ENCODE measurements around the gene SCAF11. TPM values are rescaled to one million over a fixed set of nuclear protein-coding genes. Genes with fewer than 3 reads are reported as not detected.
A peak's percentile ranks its signal among the peaks of the same experiment; 100 is the strongest.
"Not testable (repeated sequence)": the region's sequence is repeated elsewhere in the genome, so short reads cannot be mapped to it uniquely, and the experiment has no call there.

SCAF11 gene, protein sequence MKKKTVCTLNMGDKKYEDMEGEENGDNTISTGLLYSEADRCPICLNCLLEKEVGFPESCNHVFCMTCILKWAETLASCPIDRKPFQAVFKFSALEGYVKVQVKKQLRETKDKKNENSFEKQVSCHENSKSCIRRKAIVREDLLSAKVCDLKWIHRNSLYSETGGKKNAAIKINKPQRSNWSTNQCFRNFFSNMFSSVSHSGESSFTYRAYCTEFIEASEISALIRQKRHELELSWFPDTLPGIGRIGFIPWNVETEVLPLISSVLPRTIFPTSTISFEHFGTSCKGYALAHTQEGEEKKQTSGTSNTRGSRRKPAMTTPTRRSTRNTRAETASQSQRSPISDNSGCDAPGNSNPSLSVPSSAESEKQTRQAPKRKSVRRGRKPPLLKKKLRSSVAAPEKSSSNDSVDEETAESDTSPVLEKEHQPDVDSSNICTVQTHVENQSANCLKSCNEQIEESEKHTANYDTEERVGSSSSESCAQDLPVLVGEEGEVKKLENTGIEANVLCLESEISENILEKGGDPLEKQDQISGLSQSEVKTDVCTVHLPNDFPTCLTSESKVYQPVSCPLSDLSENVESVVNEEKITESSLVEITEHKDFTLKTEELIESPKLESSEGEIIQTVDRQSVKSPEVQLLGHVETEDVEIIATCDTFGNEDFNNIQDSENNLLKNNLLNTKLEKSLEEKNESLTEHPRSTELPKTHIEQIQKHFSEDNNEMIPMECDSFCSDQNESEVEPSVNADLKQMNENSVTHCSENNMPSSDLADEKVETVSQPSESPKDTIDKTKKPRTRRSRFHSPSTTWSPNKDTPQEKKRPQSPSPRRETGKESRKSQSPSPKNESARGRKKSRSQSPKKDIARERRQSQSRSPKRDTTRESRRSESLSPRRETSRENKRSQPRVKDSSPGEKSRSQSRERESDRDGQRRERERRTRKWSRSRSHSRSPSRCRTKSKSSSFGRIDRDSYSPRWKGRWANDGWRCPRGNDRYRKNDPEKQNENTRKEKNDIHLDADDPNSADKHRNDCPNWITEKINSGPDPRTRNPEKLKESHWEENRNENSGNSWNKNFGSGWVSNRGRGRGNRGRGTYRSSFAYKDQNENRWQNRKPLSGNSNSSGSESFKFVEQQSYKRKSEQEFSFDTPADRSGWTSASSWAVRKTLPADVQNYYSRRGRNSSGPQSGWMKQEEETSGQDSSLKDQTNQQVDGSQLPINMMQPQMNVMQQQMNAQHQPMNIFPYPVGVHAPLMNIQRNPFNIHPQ (N-terminal part only)
- total RNA-seq (81.5 and 129 TPM in 2 replicates), polyA plus RNA-seq (57.3 and 83.4 TPM in 2 replicates)

DNA sequence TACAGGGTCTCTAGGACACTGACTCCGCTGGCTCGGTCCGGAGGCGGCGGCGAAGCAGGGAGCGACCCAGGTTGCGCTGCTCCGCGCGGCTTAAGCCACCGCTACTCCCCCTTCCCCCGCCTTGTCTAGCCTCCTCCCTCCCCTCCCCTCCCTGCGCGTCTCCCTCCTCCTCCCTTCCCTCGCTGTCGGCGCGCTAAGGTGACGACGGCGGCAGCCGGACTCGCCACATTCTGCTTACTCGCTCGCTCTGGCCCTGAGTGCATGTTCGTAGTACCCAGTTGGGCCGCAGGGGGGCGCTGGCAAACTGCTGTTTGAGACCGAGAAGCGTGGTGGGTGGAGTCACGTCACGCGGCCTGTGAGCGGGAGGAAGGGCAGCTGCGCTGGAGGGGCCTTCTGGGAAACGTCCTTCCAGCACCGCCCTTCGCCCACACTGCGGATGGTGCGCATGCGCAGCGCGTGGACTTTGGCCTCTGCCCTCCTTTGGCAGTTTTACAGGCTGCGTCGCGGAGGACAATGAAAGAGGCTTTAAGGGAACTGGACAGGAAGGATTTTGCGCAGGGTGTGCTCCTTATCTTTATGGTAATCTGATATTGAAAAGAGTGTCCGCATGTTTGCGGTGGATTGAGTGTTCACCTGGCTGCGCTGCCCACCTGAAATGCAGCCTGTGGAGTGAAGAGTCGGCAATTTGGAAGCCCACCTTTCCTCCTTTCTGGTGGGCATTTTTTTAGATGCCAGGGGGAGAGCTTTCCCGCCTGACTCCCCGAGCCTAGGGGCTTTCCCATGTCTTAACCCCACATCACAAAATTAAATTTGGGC lies at the start of gene SCAF11:
Gene SCAF11, minus strand, starts transcription at position 107 of the 816 bp plus-strand sequence. CDS start 26,407 bp downstream, outside the sequence.
- Histone ChIP-seq H3K27ac (peak within 1 kb of the TSS; percentile 98), H3K36me3 (no peaks in the 10 kb centered on the region), H3K27me3 (no peaks in the 10 kb centered on the region), H3K4me1 (ENCODE audit: low read depth) (peaks cover 32% of the 10 kb centered on the region), H3K4me3 (peak within 1 kb of the TSS; percentile 75), H3K9me3 (ENCODE audit: low read depth) (no peaks in the 10 kb centered on the region)
- TF ChIP-seq, protein P1, sequence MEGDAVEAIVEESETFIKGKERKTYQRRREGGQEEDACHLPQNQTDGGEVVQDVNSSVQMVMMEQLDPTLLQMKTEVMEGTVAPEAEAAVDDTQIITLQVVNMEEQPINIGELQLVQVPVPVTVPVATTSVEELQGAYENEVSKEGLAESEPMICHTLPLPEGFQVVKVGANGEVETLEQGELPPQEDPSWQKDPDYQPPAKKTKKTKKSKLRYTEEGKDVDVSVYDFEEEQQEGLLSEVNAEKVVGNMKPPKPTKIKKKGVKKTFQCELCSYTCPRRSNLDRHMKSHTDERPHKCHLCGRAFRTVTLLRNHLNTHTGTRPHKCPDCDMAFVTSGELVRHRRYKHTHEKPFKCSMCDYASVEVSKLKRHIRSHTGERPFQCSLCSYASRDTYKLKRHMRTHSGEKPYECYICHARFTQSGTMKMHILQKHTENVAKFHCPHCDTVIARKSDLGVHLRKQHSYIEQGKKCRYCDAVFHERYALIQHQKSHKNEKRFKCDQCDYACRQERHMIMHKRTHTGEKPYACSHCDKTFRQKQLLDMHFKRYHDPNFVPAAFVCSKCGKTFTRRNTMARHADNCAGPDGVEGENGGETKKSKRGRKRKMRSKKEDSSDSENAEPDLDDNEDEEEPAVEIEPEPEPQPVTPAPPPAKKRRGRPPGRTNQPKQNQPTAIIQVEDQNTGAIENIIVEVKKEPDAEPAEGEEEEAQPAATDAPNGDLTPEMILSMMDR (IDR thresholded peaks at IDR 0.05; ENCODE audit: low read depth, low read length): peak; percentile 93
- peak; percentile 98 to 100 for DNase-seq (ENCODE audit: low read depth in 1 of 2, low spot score in 1 of 2)

DNA sequence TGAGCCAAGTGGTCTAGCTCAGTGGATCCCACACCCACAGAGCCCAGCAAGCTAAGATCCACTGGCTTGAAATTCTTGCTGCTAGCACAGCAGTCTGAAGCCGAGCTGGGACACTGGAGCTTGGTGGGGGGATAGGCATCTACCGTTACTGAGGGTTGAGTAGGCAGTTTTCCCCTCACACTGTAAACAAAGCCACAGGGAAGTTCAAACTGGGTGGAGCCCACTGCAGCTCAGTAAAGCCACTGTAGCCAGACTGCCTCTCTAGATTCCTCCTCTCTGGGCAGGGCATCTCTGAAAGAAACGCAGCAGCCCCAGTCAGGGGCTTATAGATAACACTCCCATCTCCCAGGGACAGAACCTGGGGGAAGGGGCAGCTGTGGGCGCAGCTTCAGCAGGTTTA lies 46.7 kb upstream of the SCAF11 start:
- not testable (repeated sequence) for H3K4me3 ChIP-seq; H3K27me3 ChIP-seq; H3K4me1 ChIP-seq (ENCODE audit: low read depth); DNase-seq (ENCODE audit: low read depth in 1 of 2, low spot score in 1 of 2); H3K36me3 ChIP-seq; H3K27ac ChIP-seq; H3K9me3 ChIP-seq (ENCODE audit: low read depth)

DNA sequence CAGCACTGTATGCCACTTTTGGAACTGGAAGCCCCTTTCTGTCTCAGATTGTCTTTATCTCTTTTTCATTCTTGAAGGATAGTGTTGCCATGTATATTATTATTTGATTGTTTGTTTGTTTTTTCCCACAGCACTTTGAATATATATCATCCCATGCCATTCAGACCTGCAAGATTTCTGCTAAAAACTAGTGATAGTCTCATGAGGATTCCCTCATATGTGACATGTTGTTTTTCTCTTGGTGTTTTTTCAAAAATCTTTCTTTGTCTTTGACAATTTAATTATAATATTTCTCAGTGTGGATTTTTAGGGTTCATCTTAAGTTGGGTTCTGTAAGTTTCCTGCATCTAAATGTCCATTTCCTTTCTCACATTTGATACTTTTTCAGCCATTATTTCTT lies 36.8 kb upstream of the SCAF11 start:
- Histone ChIP-seq H3K4me1 (ENCODE audit: low read depth) (no peaks in the 10 kb centered on the region), H3K36me3 (no peaks in the 10 kb centered on the region), H3K27me3 (no peaks in the 10 kb centered on the region), H3K9me3 (ENCODE audit: low read depth) (no peaks in the 10 kb centered on the region), H3K27ac (no peak overlapping the region), H3K4me3 (no peak overlapping the region)
- no peak for DNase-seq (ENCODE audit: low read depth in 1 of 2, low spot score in 1 of 2)
- TF ChIP-seq, protein P1 (IDR thresholded peaks at IDR 0.05; ENCODE audit: low read depth, low read length): no peak

DNA sequence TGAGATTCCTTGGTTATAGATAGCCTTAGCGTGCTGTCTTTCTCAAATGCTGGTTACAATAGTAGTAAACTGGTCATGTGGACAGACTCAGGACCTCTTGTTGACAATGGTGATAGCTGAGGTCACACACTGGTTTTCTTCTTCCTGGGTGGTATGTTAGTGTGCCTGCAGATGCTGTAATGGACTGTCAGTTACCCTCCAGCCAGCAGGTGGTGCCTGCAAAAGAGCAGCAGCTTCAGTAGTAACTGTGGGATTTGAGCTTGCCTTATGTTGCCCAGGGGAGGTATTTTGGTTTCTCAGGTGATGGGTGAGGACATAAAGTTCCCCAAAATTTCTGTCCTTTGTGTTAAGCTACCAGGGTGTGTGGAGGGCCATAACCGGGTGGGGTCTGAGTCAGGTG lies 33.7 kb upstream of the SCAF11 start:
- no peak for DNase-seq (ENCODE audit: low read depth in 1 of 2, low spot score in 1 of 2)
- TF ChIP-seq, protein P1 (IDR thresholded peaks at IDR 0.05; ENCODE audit: low read depth, low read length): no peak
- Histone ChIP-seq H3K4me1 (ENCODE audit: low read depth) (no peaks in the 10 kb centered on the region), H3K27me3 (no peaks in the 10 kb centered on the region), H3K4me3 (no peak overlapping the region), H3K36me3 (no peaks in the 10 kb centered on the region), H3K27ac (no peak overlapping the region), H3K9me3 (ENCODE audit: low read depth) (no peaks in the 10 kb centered on the region)

DNA sequence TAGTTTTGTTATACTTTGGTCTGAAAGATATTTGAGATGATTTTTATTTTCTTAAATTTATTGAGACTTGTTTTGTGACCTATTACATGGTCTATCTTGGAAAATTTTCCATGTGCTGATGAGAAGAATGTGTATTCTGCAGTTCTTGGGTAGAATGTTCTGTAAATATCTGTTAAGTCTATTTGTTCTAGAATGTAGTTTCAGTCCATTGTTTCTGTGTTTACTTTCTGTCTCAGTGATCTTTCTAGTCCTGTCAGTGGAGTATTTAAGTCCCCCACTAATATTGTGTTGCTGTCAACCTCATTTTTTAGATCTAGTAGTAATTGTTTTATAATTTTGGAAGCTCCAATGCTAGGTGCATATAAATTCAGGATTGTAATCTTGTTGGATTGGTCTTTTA lies 30.4 kb upstream of the SCAF11 start:
- TF ChIP-seq, protein P1 (IDR thresholded peaks at IDR 0.05; ENCODE audit: low read depth, low read length): no peak
- H3K9me3 ChIP-seq (ENCODE audit: low read depth): no peaks in the 10 kb centered on the region
- H3K27ac ChIP-seq: no peak overlapping the region
- DNase-seq (ENCODE audit: low read depth in 1 of 2, low spot score in 1 of 2): no peak
- H3K4me1 ChIP-seq (ENCODE audit: low read depth): no peaks in the 10 kb centered on the region
- H3K36me3 ChIP-seq: no peaks in the 10 kb centered on the region
- no peaks in the 10 kb centered on the region for H3K27me3 ChIP-seq
- no peak overlapping the region for H3K4me3 ChIP-seq

DNA sequence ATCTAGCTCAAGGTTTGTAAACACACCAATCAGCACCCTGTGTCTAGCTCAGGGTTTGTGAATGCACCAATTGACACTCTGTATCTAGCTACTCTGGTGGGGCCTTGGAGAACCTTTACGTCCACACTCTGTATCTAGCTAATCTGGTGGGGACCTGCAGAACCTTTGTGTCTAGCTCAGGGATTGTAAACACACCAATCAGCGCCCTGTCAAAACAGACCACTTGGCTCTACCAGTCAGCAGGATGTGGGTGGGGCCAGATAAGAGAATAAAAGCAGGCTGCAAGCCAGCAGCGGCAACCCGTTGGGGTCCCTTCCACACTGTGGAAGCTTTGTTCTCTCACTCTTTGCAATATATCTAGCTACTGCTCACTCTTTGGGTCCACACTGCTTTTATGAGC lies 28.3 kb upstream of the SCAF11 start:
- DNase-seq (ENCODE audit: low read depth in 1 of 2, low spot score in 1 of 2); H3K4me3 ChIP-seq; H3K4me1 ChIP-seq (ENCODE audit: low read depth); H3K36me3 ChIP-seq; H3K27ac ChIP-seq; H3K9me3 ChIP-seq (ENCODE audit: low read depth); H3K27me3 ChIP-seq: not testable (repeated sequence)

DNA sequence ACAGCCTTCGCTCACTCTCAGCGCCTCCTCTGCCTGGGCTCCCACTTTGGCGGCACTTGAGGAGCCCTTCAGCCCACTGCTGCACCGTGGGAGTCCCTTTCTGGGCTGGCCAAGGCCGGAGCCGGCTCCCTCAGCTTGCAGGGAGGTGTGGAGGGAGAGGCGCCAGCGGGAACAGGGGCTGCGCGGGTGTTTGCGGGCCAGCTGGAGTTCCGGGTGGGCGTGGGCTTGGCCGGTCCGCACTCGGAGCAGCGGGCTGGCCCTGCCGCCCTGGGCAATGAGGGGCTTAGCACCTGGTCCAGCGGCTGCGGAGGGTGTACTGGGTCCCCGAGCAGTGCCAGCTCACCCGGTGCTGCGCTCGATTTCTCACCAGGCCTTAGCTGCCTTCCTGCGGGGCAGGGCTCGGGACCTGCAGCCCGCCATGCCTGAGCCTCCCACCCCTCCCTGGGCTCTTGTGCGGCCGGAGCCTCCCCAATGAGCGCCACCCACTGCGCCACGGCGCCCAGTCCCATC lies 27.5 kb upstream of the SCAF11 start:
- not testable (repeated sequence) for H3K4me1 ChIP-seq (ENCODE audit: low read depth); H3K27me3 ChIP-seq; DNase-seq (ENCODE audit: low read depth in 1 of 2, low spot score in 1 of 2); H3K27ac ChIP-seq; H3K36me3 ChIP-seq; H3K9me3 ChIP-seq (ENCODE audit: low read depth); H3K4me3 ChIP-seq
